LNCaP clone FGC (cell line): ENCODE data around the gene ARID1B.

Experiments used
- DNase-seq: peaks from one replicate; pipeline ENCODE4 v3.0.0-alpha.2; 2011; ENCODE audit warnings: low read depth
- H3K4me3 ChIP-seq: 2 replicates; pipeline ENCODE4 v1.5.1; 2011; ENCODE audit warnings: mild to moderate bottlenecking, low read depth, low read length, control low read depth
- CTCF ChIP-seq: IDR thresholded peaks from 2 replicates; pipeline ENCODE4 v1.5.1; 2012; ENCODE audit warnings: mild to moderate bottlenecking; ENCODE audit not compliant: control insufficient read depth, insufficient read depth; ENCODE audit errors: extremely low read depth

Gene ARID1B

GRCh38 chr6:157246048-157246630, 469.0 kb downstream of the ARID1B start:
- TF ChIP-seq CTCF, result no peak
- H3K4me3 ChIP-seq, result no peak overlapping the region
- DNase-seq, result no peak

- no peak for TF ChIP-seq CTCF
- DNase-seq, result no peak
- H3K4me3 ChIP-seq, result no peak overlapping the region
These were observed 469.8 kb downstream of the ARID1B start for GRCh38 chr6:157246771-157247484.

GRCh38 chr6:157248264-157248663, 471.1 kb downstream of the ARID1B start:
- DNase-seq, result no peak
- no peak for TF ChIP-seq CTCF
- no peak overlapping the region for H3K4me3 ChIP-seq

GRCh38 chr6:157249826-157250225, 472.6 kb downstream of the ARID1B start:
- DNase-seq, result no peak
- no peak overlapping the region for H3K4me3 ChIP-seq
- no peak for TF ChIP-seq CTCF

GRCh38 chr6:157251586-157252247, 474.5 kb downstream of the ARID1B start:
- no peak overlapping the region for H3K4me3 ChIP-seq
- DNase-seq, result no peak
- TF ChIP-seq CTCF, result no peak

GRCh38 chr6:157253017-157253416, 475.8 kb downstream of the ARID1B start:
- H3K4me3 ChIP-seq, result no peak overlapping the region
- no peak for DNase-seq
- no peak for TF ChIP-seq CTCF
